GM23248 (cell line): Measurements from ENCODE around the gene P2RX3.

Source experiments
- EZH2 ChIP-seq: fragments of 200-600 bp; sonication (generic); IDR thresholded peaks from 2 replicates; pipeline ENCODE4 v1.6.1; 2018; ENCODE audit warnings: antibody characterized with exemption, mild to moderate bottlenecking; ENCODE audit not compliant: insufficient read depth, poor library complexity, severe bottlenecking
- EZH2phosphoT487 ChIP-seq: fragments of 200-600 bp; sonication (generic); IDR thresholded peaks from 2 replicates; pipeline ENCODE4 v1.6.1; 2018; ENCODE audit warnings: antibody characterized with exemption, moderate library complexity, mild to moderate bottlenecking, low read depth; ENCODE audit not compliant: insufficient read depth

- TF ChIP-seq EZH2phosphoT487 (no peak), EZH2 (no peak)
These were observed 5.7 kb downstream of the P2RX3 start for GRCh38 chr11:57343825-57344224.
